SK-N-SH treated with all-trans-retinoic acid at 6 μM for 48 hours (cell line): ENCODE data around the gene YIF1A.

ENCODE experiments used
- ARNTL ChIP-seq: fragments of 450-650 bp; formaldehyde crosslinking; IDR thresholded peaks from 2 replicates; pipeline ENCODE4 v1.5.0; 2020; ENCODE audit warnings: low read depth, mild to moderate bottlenecking, moderate library complexity, borderline replicate concordance
- ESRRG ChIP-seq: fragments of 250-450 bp; sonication (Bioruptor Pico); IDR thresholded peaks from 2 replicates; pipeline ENCODE4 v1.6.1; 2021; ENCODE audit warnings: mild to moderate bottlenecking
- ISL1 ChIP-seq: fragments of 250-450 bp; sonication (Bioruptor Pico); IDR thresholded peaks from 2 replicates; pipeline ENCODE4 v2.1.2; 2022; ENCODE audit warnings: mild to moderate bottlenecking, moderate library complexity
- OSR1 ChIP-seq: fragments of 250-450 bp; sonication (Bioruptor Pico); IDR thresholded peaks from 2 replicates; pipeline ENCODE4 v1.8.0; 2022; ENCODE audit warnings: moderate library complexity, mild to moderate bottlenecking, inconsistent platforms
- RARB ChIP-seq: fragments of 250-450 bp; sonication (Bioruptor Pico); IDR thresholded peaks from 2 replicates; pipeline ENCODE4 v1.8.0; 2021; ENCODE audit warnings: mild to moderate bottlenecking, moderate library complexity
- ZNF8 ChIP-seq: fragments of 450-650 bp; formaldehyde crosslinking; IDR thresholded peaks from 2 replicates; pipeline ENCODE4 v1.5.0; 2020; ENCODE audit warnings: mild to moderate bottlenecking, moderate library complexity
- TF ChIP-seq, protein P1 (sequence below): fragments of 250-450 bp; sonication (Bioruptor Pico); IDR thresholded peaks from 2 replicates; pipeline ENCODE4 v1.8.0; 2020; ENCODE audit warnings: mild to moderate bottlenecking, moderate library complexity, borderline replicate concordance

DNA sequence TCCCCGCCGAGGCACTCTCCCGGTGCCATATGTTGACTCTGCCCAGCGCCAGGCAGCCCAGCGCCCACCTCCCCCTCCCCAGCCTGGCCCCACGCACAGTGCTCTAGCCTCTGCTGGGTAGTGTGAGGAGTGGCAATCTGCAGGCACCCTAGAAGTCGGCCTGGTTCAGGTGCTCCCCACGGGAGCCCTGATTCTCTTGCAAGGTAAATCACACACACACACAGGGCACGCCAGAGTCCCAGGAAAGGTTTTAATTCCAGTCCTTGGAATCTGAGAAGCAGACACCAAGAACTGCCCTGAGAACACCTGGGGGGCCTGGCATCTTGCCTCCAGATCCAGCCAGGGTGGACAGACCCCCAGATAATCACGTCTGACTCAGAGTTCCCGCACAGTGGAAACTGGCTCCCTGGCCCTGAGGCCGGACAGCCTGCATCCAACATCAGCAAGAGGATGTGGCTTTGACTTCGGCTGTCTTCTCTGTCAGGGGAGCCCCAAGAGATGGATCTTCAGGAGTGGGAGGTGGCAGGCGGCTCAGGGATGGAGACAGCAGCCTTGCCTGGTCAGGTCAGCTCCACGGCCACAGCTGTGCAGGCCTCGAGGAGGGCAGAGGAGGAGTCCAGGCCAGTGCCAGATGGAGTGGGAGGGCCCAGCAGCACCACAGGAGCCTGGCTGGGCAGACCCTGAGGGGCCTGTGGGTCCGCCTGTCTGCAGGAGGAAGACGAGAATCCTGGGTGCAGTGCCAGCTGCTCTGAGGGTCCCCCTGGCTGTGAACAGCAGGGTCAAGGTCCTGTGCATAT is 48.4 kb upstream of the YIF1A start:
- TF ChIP-seq ARNTL (CRISPR knock-in tag) (no peak), RARB (CRISPR knock-in tag) (no peak), ZNF8 (CRISPR knock-in tag) (no peak), ISL1 (no peak), OSR1 (CRISPR knock-in tag) (no peak), ESRRG (CRISPR knock-in tag) (no peak)
- TF ChIP-seq, protein P1, sequence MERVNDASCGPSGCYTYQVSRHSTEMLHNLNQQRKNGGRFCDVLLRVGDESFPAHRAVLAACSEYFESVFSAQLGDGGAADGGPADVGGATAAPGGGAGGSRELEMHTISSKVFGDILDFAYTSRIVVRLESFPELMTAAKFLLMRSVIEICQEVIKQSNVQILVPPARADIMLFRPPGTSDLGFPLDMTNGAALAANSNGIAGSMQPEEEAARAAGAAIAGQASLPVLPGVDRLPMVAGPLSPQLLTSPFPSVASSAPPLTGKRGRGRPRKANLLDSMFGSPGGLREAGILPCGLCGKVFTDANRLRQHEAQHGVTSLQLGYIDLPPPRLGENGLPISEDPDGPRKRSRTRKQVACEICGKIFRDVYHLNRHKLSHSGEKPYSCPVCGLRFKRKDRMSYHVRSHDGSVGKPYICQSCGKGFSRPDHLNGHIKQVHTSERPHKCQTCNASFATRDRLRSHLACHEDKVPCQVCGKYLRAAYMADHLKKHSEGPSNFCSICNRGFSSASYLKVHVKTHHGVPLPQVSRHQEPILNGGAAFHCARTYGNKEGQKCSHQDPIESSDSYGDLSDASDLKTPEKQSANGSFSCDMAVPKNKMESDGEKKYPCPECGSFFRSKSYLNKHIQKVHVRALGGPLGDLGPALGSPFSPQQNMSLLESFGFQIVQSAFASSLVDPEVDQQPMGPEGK: no peak
